ENCODE measurements around the gene PPP1R13B. TPM values are rescaled to one million over a fixed set of nuclear protein-coding genes. Genes with fewer than 3 reads are reported as not detected.

Gene PPP1R13B
- total and polyA plus RNA-seq, 7 donors: 8.6 to 26.9 (median 9.9) TPM

DNA sequence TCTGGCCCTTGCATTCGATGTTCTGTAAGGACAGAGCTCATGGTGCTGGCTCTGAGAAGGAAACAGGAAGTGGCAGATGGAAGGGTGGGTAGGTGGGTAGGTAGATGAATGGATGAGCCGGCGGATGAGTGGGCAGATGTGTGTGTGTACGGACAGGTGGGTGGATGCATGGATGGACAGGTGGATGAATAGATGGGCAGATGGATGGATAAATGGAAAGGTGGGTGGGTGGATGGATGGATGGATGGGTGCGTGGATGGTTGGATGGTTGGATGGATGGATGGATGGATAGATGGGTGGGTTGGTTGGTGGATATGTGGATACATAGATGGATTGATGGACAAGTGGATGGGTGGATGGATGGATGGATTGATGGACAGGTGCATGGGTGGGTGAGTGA is 27.6 kb upstream of the PPP1R13B start:
- no peaks in the 10 kb centered on the region for H3K36me3 ChIP-seq
- TF ChIP-seq POLR2A (IDR thresholded peaks at IDR 0.05): no peak
- TF ChIP-seq, protein P1, sequence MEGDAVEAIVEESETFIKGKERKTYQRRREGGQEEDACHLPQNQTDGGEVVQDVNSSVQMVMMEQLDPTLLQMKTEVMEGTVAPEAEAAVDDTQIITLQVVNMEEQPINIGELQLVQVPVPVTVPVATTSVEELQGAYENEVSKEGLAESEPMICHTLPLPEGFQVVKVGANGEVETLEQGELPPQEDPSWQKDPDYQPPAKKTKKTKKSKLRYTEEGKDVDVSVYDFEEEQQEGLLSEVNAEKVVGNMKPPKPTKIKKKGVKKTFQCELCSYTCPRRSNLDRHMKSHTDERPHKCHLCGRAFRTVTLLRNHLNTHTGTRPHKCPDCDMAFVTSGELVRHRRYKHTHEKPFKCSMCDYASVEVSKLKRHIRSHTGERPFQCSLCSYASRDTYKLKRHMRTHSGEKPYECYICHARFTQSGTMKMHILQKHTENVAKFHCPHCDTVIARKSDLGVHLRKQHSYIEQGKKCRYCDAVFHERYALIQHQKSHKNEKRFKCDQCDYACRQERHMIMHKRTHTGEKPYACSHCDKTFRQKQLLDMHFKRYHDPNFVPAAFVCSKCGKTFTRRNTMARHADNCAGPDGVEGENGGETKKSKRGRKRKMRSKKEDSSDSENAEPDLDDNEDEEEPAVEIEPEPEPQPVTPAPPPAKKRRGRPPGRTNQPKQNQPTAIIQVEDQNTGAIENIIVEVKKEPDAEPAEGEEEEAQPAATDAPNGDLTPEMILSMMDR (IDR thresholded peaks at IDR 0.05): no peak
- TF ChIP-seq EP300 (IDR thresholded peaks at IDR 0.05): no peak
- no peak for TF ChIP-seq POLR2AphosphoS5 (IDR thresholded peaks at IDR 0.05)
- no peak overlapping the region for H3K27ac ChIP-seq
- intact Hi-C loops (cut with DNase I): no loop called here
- H3K27me3 ChIP-seq: peaks cover 0 to 6% (median 0%) of the 10 kb centered on the region in 3 donors
- H3K4me3 ChIP-seq: no peak overlapping the region
- 93 to 95% methylated on average over 5 of the region's 5 CpGs for WGBS, 2 donors
- peaks cover 0 to 16% (median 14%) of the 10 kb centered on the region in 4 donors for H3K4me1 ChIP-seq
- no peaks in the 10 kb centered on the region for H3K9me3 ChIP-seq
- no peak for DNase-seq

DNA sequence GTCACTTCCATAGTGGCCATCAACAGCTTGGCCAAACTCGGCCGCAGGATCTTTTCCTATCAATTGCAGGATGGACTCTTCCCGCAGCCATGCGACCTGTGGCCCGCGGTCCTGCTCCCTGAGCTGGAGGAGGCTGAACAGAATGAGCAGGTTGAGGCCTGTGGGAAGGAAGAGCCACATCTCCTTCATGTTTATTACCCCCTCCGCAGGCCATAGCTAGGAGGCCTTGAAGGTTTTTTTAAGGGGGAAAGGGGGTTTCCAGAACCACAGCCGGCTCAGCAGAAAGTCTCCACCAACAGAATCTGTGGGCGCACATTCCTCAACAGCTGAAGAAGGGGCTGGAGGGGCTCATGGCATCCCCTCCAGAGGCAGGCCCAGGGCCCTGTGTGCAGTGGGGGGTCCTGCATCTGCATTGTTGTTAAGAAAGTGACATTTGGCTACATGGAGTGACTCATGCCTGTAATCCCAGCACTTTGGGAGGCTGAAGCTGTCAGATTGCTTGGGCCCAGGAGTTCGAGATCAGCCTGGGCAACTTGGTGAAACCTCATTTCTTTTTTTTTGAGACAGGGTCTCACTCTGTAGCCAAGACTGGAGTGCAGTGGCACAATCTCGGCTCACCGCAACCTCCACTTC is 25.2 kb upstream of the PPP1R13B start:
- TF ChIP-seq, protein P1 (IDR thresholded peaks at IDR 0.05): no peak
- TF ChIP-seq POLR2AphosphoS5 (IDR thresholded peaks at IDR 0.05) (no peak), POLR2A (IDR thresholded peaks at IDR 0.05) (no peak), EP300 (IDR thresholded peaks at IDR 0.05) (no peak)
- 43 to 59% methylated on average over 12 of the region's 12 CpGs for WGBS, 2 donors
- Histone ChIP-seq H3K27me3 (peaks cover 0 to 6% (median 0%) of the 10 kb centered on the region in 3 donors), H3K4me1 (peaks cover 0 to 15% (median 11%) of the 10 kb centered on the region in 4 donors), H3K9me3 (no peaks in the 10 kb centered on the region), H3K4me3 (peak overlapping the region in 3 of 4 donors; percentile 21 to 34 (median 31)), H3K36me3 (no peaks in the 10 kb centered on the region), H3K27ac (no peak overlapping the region)
- no peak for DNase-seq
- intact Hi-C loops (cut with DNase I): no loop called here

DNA sequence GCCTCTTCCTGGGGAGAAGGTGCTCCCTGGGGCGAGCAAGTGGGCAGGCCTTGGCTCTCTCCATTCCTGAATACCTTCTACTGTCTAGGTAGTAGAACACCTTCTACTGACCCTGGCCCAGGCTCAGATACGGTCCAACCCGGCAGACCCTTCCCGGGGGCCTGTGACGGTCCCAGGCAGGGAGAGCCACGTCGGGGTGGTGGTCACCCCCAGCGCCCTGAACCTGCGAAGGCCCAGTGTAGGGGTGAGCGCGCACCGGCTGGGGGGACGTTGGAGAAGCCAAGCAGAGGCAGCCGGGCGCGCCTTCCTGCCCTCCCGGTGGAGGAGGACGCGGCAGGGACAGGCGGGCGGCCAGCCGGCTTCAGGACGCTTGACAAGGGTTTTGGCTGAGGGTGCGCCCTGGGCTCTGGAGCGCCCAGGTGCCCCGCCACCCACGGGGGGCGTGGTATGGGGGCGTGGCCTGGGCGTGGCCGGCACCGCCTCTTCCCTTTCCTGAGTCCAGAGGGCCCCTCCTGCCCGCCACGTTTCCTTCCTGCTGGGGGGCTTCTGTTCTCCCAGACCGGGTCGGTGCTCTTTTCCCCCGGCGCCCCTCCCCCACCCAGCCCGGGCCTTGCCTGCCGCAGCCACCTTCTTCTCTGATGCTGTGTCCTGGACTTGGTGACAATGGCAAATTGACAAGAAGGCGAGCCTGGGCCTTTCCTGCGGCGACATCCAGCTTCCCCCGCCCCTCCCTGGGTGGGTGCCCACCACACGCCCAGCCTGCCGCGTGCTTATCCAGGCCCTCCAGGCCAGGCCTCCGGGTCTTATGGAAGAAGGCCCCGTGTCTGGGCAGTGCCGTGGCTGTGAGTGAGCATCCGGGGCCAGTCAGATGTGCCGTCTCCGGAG is 24.5 kb upstream of the PPP1R13B start:
- WGBS, 2 donors: 10 to 23% methylated on average over 53 of the region's 53 CpGs
- no peak for DNase-seq
- peaks cover 0 to 6% (median 0%) of the 10 kb centered on the region in 3 donors for H3K27me3 ChIP-seq
- H3K4me1 ChIP-seq: peaks cover 0 to 22% (median 14%) of the 10 kb centered on the region in 4 donors
- TF ChIP-seq POLR2A (IDR thresholded peaks at IDR 0.05): no peak
- TF ChIP-seq, protein P1 (IDR thresholded peaks at IDR 0.05): no peak
- TF ChIP-seq EP300 (IDR thresholded peaks at IDR 0.05): no peak
- no peak for TF ChIP-seq POLR2AphosphoS5 (IDR thresholded peaks at IDR 0.05)
- no peaks in the 10 kb centered on the region for H3K36me3 ChIP-seq
- no peak overlapping the region for H3K27ac ChIP-seq
- H3K9me3 ChIP-seq: no peaks in the 10 kb centered on the region
- peak overlapping the region in 3 of 4 donors; percentile 21 to 34 (median 31) for H3K4me3 ChIP-seq
- intact Hi-C loops (cut with DNase I): no loop called here

DNA sequence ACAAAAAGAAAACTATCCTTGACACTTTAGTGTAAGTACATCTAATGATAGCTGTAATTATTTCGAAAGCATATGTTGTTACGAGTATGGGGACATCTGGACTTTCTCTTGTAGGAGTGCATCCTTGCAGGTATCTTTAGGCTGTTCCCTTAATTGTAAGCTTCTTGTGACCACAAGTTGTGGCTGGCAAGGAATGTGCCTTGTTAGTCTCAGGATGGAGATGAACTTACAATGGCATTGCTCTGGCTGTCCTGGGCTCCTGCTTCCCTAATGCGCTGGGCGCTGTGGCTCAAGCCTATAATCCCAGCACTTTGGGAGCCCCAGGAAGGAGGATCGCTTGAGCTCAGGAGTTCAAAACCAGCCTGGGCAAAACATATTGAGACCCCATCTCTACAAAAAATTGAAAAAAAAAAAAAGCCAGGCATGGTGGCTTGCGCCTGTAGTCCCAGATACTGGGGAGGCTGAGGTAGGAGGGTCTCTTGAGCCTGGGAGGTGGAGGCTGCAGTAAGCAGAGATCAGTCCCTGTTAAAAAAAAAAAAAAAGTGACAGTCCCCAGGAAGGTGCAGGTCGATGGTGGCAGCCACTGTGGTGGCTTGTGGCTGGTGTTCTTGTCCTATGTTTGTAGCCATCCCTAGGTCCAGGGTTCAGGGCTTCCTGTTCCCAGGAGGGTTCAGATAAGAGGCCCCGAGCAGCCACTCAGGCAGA is 23.7 kb upstream of the PPP1R13B start:
- no peak for DNase-seq
- Histone ChIP-seq H3K9me3 (no peaks in the 10 kb centered on the region), H3K27me3 (peaks cover 0 to 6% (median 0%) of the 10 kb centered on the region in 3 donors), H3K27ac (no peak overlapping the region), H3K4me1 (peaks cover 0 to 22% (median 14%) of the 10 kb centered on the region in 4 donors), H3K36me3 (no peaks in the 10 kb centered on the region), H3K4me3 (no peak overlapping the region)
- intact Hi-C loops (cut with DNase I): no loop called here
- TF ChIP-seq EP300 (IDR thresholded peaks at IDR 0.05): no peak
- WGBS, 2 donors: 82 to 88% methylated on average over 8 of the region's 8 CpGs
